Liver (tissue), 3 donors: ENCODE data around the gene MPPED2.

Experiments
- ATF3 ChIP-seq: IDR thresholded peaks from 2 replicates; pipeline ENCODE4 v1.6.1; 2016; ENCODE audit warnings: antibody characterized with exemption
- CTCF ChIP-seq: fragments of 150-350 bp; IDR thresholded peaks from 2 replicates; pipeline ENCODE4 v1.5.1; 2017; ENCODE audit warnings: improper control_type of control experiment, low read depth, low read length; ENCODE audit not compliant: missing input control
- FOXA1 ChIP-seq: IDR thresholded peaks from 2 replicates; pipeline ENCODE4 v1.6.1; 2016; ENCODE audit warnings: antibody characterized with exemption
- MAX ChIP-seq: IDR thresholded peaks from 2 replicates; pipeline ENCODE4 v1.6.1; 2016; ENCODE audit warnings: antibody characterized with exemption
- RAD21 ChIP-seq, 2 donors: IDR thresholded peaks; 2 replicates each; pipeline ENCODE4 v1.6.1; 2016; ENCODE audit warnings: antibody characterized with exemption in 2 of 2, mild to moderate bottlenecking in 2 of 2
- RXRA ChIP-seq, 2 donors: IDR thresholded peaks; 2 replicates each; pipeline ENCODE4 v1.6.1; 2017 to 2018; ENCODE audit warnings: antibody characterized with exemption in 2 of 2, mild to moderate bottlenecking in 1 of 2
- SP1 ChIP-seq: IDR thresholded peaks from 2 replicates; pipeline ENCODE4 v1.6.1; 2018; ENCODE audit warnings: antibody characterized with exemption, mild to moderate bottlenecking
- TAF1 ChIP-seq: conservative IDR thresholded peaks from 2 replicates; pipeline ENCODE4 v1.6.1; 2016; ENCODE audit warnings: antibody characterized with exemption, mild to moderate bottlenecking
- YY1 ChIP-seq: IDR thresholded peaks from 2 replicates; pipeline ENCODE4 v1.6.1; 2016; ENCODE audit warnings: antibody characterized with exemption, mild to moderate bottlenecking
- TF ChIP-seq, protein P1 (sequence below): IDR thresholded peaks from 2 replicates; pipeline ENCODE4 v1.6.1; 2016; ENCODE audit warnings: antibody characterized with exemption
- TF ChIP-seq, protein P2 (sequence below): IDR thresholded peaks from 2 replicates; pipeline ENCODE4 v1.6.1; 2016; ENCODE audit warnings: antibody characterized with exemption, mild to moderate bottlenecking
- donor health status: healthy.
- donor health status: healthy.

DNA sequence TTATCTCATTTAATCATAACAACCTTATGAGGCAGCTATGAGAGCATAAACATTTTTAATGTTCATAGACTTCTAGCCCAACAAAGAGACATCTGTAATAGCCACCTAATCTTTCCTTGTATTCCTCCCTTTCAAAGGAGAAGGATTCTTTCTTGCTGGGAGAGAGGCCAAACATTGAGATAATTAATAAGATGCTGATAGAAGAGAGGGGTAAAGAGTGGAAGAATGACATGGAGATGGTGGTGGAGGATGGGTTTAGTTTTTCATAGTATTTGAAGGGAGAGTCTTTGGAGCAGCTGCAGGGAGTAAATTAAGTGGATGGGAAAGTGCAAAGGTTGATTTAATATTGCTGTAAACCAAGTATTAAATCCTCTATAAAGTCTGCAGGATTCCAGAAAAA, 205.3 kb downstream of the MPPED2 start:
- TF ChIP-seq CTCF (no peak), SP1 (no peak), MAX (no peak), YY1 (no peak), RAD21 (IDR thresholded peaks at IDR 0.05) (no peak), FOXA1 (no peak), RXRA (IDR thresholded peaks at IDR 0.05) (no peak), TAF1 (no peak), ATF3 (no peak)
- TF ChIP-seq, protein P1, sequence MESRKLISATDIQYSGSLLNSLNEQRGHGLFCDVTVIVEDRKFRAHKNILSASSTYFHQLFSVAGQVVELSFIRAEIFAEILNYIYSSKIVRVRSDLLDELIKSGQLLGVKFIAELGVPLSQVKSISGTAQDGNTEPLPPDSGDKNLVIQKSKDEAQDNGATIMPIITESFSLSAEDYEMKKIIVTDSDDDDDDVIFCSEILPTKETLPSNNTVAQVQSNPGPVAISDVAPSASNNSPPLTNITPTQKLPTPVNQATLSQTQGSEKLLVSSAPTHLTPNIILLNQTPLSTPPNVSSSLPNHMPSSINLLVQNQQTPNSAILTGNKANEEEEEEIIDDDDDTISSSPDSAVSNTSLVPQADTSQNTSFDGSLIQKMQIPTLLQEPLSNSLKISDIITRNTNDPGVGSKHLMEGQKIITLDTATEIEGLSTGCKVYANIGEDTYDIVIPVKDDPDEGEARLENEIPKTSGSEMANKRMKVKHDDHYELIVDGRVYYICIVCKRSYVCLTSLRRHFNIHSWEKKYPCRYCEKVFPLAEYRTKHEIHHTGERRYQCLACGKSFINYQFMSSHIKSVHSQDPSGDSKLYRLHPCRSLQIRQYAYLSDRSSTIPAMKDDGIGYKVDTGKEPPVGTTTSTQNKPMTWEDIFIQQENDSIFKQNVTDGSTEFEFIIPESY = no peak
- TF ChIP-seq, protein P2, sequence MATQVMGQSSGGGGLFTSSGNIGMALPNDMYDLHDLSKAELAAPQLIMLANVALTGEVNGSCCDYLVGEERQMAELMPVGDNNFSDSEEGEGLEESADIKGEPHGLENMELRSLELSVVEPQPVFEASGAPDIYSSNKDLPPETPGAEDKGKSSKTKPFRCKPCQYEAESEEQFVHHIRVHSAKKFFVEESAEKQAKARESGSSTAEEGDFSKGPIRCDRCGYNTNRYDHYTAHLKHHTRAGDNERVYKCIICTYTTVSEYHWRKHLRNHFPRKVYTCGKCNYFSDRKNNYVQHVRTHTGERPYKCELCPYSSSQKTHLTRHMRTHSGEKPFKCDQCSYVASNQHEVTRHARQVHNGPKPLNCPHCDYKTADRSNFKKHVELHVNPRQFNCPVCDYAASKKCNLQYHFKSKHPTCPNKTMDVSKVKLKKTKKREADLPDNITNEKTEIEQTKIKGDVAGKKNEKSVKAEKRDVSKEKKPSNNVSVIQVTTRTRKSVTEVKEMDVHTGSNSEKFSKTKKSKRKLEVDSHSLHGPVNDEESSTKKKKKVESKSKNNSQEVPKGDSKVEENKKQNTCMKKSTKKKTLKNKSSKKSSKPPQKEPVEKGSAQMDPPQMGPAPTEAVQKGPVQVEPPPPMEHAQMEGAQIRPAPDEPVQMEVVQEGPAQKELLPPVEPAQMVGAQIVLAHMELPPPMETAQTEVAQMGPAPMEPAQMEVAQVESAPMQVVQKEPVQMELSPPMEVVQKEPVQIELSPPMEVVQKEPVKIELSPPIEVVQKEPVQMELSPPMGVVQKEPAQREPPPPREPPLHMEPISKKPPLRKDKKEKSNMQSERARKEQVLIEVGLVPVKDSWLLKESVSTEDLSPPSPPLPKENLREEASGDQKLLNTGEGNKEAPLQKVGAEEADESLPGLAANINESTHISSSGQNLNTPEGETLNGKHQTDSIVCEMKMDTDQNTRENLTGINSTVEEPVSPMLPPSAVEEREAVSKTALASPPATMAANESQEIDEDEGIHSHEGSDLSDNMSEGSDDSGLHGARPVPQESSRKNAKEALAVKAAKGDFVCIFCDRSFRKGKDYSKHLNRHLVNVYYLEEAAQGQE = no peak
